SK-N-MC (cell line): ENCODE data around the gene COL21A1.
A peak's percentile ranks its signal among the peaks of the same experiment; 100 is the strongest.

Experiments used
- DNase-seq: peaks from one replicate; pipeline ENCODE4 v3.0.0-alpha.2; 2011; ENCODE audit warnings: low read depth, low spot score
- H3K27ac ChIP-seq: fragments of 200-600 bp; sonication (generic); 2 replicates; pipeline ENCODE4 v1.5.1; 2016; ENCODE audit warnings: mixed run types
- H3K36me3 ChIP-seq: fragments of 200-600 bp; sonication (generic); 2 replicates; pipeline ENCODE4 v1.6.1; 2017; ENCODE audit warnings: antibody characterized with exemption, low read length, mixed read lengths; ENCODE audit not compliant: insufficient read depth
- H3K4me3 ChIP-seq: fragments of 200-600 bp; sonication (generic); 2 replicates; pipeline ENCODE4 v1.5.1; 2016
- H3K9ac ChIP-seq: fragments of 200-600 bp; sonication (generic); 2 replicates; pipeline ENCODE4 v1.8.0; 2017; ENCODE audit warnings: mixed run types, mixed read lengths; ENCODE audit not compliant: insufficient read length
- H3K9me3 ChIP-seq: fragments of 200-600 bp; sonication (generic); 2 replicates; pipeline ENCODE4 v1.6.1; 2017; ENCODE audit warnings: low read depth, mild to moderate bottlenecking, antibody characterized with exemption, low read length, moderate library complexity, mixed read lengths
- EZH2 ChIP-seq: fragments of 200-600 bp; sonication (generic); IDR thresholded peaks from one replicate; pipeline ENCODE4 v1.6.1; 2017; ENCODE audit warnings: antibody characterized with exemption
- FOXP2 ChIP-seq: optimal IDR thresholded peaks from 2 replicates; pipeline ENCODE3; 2011; ENCODE audit warnings: mild to moderate bottlenecking, moderate library complexity; ENCODE audit not compliant: insufficient read depth; ENCODE audit errors: extremely low read length, control extremely low read depth
- POLR2AphosphoS5 ChIP-seq: IDR thresholded peaks from 2 replicates; pipeline ENCODE4 v1.6.1; 2012; ENCODE audit warnings: mild to moderate bottlenecking, low read depth, low read length, borderline replicate concordance

Gene COL21A1

GRCh38 chr6:56223995-56224394 lies 23.4 kb downstream of the COL21A1 start:
- Histone ChIP-seq H3K9me3 (no peaks in the 10 kb centered on the region), H3K36me3 (no peaks in the 10 kb centered on the region), H3K27ac (no peak overlapping the region), H3K4me3 (no peak overlapping the region), H3K9ac (no peak overlapping the region)
- no peak for TF ChIP-seq POLR2AphosphoS5
- TF ChIP-seq EZH2 = no peak
- no peak for TF ChIP-seq FOXP2
- no peak for DNase-seq

- Histone ChIP-seq H3K4me3 (peak overlapping the region; percentile 17; the same call in 1 of the 2 replicates), H3K27ac (peak overlapping the region; percentile 89), H3K9me3 (no peaks in the 10 kb centered on the region), H3K36me3 (no peaks in the 10 kb centered on the region), H3K9ac (no peak overlapping the region)
- TF ChIP-seq FOXP2 = no peak
- peak; percentile 47; the same call in 1 of the 2 replicates for TF ChIP-seq POLR2AphosphoS5
- TF ChIP-seq EZH2 = no peak
- DNase-seq = peak; percentile 78
Measured at GRCh38 chr6:56222499-56222898, 24.9 kb downstream of the COL21A1 start.

- Histone ChIP-seq H3K27ac (no peak overlapping the region), H3K9me3 (no peaks in the 10 kb centered on the region), H3K36me3 (no peaks in the 10 kb centered on the region), H3K4me3 (no peak overlapping the region), H3K9ac (no peak overlapping the region)
- peak; percentile 24 for DNase-seq
- no peak for TF ChIP-seq POLR2AphosphoS5
- no peak for TF ChIP-seq FOXP2
- no peak for TF ChIP-seq EZH2
Measured at GRCh38 chr6:56220078-56220477, 27.3 kb downstream of the COL21A1 start.

GRCh38 chr6:56214703-56215101 lies 32.7 kb downstream of the COL21A1 start:
- no peak for DNase-seq
- Histone ChIP-seq H3K9ac (no peak overlapping the region), H3K9me3 (0 out of 2 replicates have a peak, but pooled peaks cover 3% of the 10 kb centered on the region), H3K36me3 (no peaks in the 10 kb centered on the region), H3K27ac (no peak overlapping the region), H3K4me3 (no peak overlapping the region)
- no peak for TF ChIP-seq FOXP2
- no peak for TF ChIP-seq POLR2AphosphoS5
- no peak for TF ChIP-seq EZH2

GRCh38 chr6:56214041-56214702 lies 33.2 kb downstream of the COL21A1 start:
- Histone ChIP-seq H3K36me3 (no peaks in the 10 kb centered on the region), H3K9ac (no peak overlapping the region), H3K9me3 (0 out of 2 replicates have a peak, but pooled peaks cover 3% of the 10 kb centered on the region), H3K4me3 (no peak overlapping the region), H3K27ac (no peak overlapping the region)
- DNase-seq = no peak
- TF ChIP-seq FOXP2 = no peak
- TF ChIP-seq POLR2AphosphoS5 = no peak
- no peak for TF ChIP-seq EZH2

- H3K36me3 ChIP-seq = no peaks in the 10 kb centered on the region
- TF ChIP-seq EZH2 = no peak
- no peak for TF ChIP-seq FOXP2
- no peak for TF ChIP-seq POLR2AphosphoS5
- 0 out of 2 replicates have a peak, but pooled peaks cover 3% of the 10 kb centered on the region for H3K9me3 ChIP-seq
Measured at GRCh38 chr6:56211724-56212123, 35.7 kb downstream of the COL21A1 start.

GRCh38 chr6:56204134-56204533 lies 43.2 kb downstream of the COL21A1 start:
- no peaks in the 10 kb centered on the region for H3K9me3 ChIP-seq
- TF ChIP-seq FOXP2 = no peak
- TF ChIP-seq EZH2 = no peak
- no peak for TF ChIP-seq POLR2AphosphoS5
- DNase-seq = no peak
- no peaks in the 10 kb centered on the region for H3K36me3 ChIP-seq
- no peak overlapping the region for H3K4me3 ChIP-seq
- no peak overlapping the region for H3K27ac ChIP-seq
- no peak overlapping the region for H3K9ac ChIP-seq

More at GRCh38 chr6:56211724-56212123, 35.7 kb downstream of the COL21A1 start:
- no peak for DNase-seq
- Histone ChIP-seq H3K4me3 (no peak overlapping the region), H3K27ac (no peak overlapping the region), H3K9ac (no peak overlapping the region)

- TF ChIP-seq FOXP2 (no peak), POLR2AphosphoS5 (no peak), EZH2 (no peak)
Measured at GRCh38 chr6:56199956-56200355, 47.4 kb downstream of the COL21A1 start.

More at GRCh38 chr6:56199956-56200355, 47.4 kb downstream of the COL21A1 start:
- H3K27ac ChIP-seq = no peak overlapping the region
- no peaks in the 10 kb centered on the region for H3K36me3 ChIP-seq
- H3K9ac ChIP-seq = no peak overlapping the region
- no peak for DNase-seq
- no peak overlapping the region for H3K4me3 ChIP-seq
- no peaks in the 10 kb centered on the region; the same call in 1 of the 2 replicates for H3K9me3 ChIP-seq
